HEK293 (cell line): ENCODE data around the gene GAP43.

Experiments used
- CTCF ChIA-PET: fragments of 350-600 bp; formaldehyde crosslinking; extraction: SDS; loops from one replicate; lab custom pipeline; 2021; ENCODE audit warnings: antibody characterized with exemption; lab: Yijun Ruan, JAX
- POLR2A ChIA-PET: fragments of 300-600 bp; formaldehyde crosslinking; extraction: SDS; loops from one replicate; lab custom pipeline; 2020; ENCODE audit warnings: antibody characterized with exemption, inconsistent platforms; lab: Yijun Ruan, JAX
- H3K27ac ChIP-seq: fragments of 200-500 bp; sonication (Bioruptor generic); 2 replicates; pipeline ENCODE4 v1.5.1; 2014; ENCODE audit warnings: low read depth, low read length, control low read depth, inconsistent platforms; ENCODE audit errors: extremely low read depth
- H3K36me3 ChIP-seq, 2 experiments: fragments of 200-500 bp in 1 of 2; sonication (Bioruptor generic) in 1 of 2; 1 replicate in 1 of 2; 2 replicates in 1 of 2; pipeline ENCODE4 v1.5.1; 2014 to 2017; ENCODE audit warnings: inconsistent platforms in 2 of 2, low read length in 2 of 2; ENCODE audit not compliant: control insufficient read depth in 2 of 2, insufficient read depth in 1 of 2
- H3K4me1 ChIP-seq: fragments of 200-500 bp; sonication (Bioruptor generic); 2 replicates; pipeline ENCODE4 v1.5.1; 2014; ENCODE audit warnings: mild to moderate bottlenecking, low read length, inconsistent platforms; ENCODE audit not compliant: control insufficient read depth, insufficient read depth
- H3K4me3 ChIP-seq: 2 replicates; pipeline ENCODE4 v1.5.1; 2011; ENCODE audit warnings: low read depth, mild to moderate bottlenecking, control low read depth, low read length, moderate library complexity
- H3K9me3 ChIP-seq: fragments of 200-500 bp; sonication (Bioruptor generic); 2 replicates; pipeline ENCODE4 v1.5.1; 2014; ENCODE audit warnings: low read depth, low read length, inconsistent platforms; ENCODE audit not compliant: control insufficient read depth, insufficient read depth
- BCL11B ChIP-seq: fragments of 450-650 bp; formaldehyde crosslinking; IDR thresholded peaks from 2 replicates; pipeline ENCODE4 v1.5.1; 2016; ENCODE audit warnings: low read depth, missing biosample characterization, missing genetic modification characterization
- HOXC10 ChIP-seq: sonication (generic); formaldehyde crosslinking; IDR thresholded peaks from 2 replicates; pipeline ENCODE4 v1.8.1; 2023; ENCODE audit warnings: mild to moderate bottlenecking, missing genetic modification reagents
- SCRT1 ChIP-seq: fragments of 450-650 bp; formaldehyde crosslinking; IDR thresholded peaks from 2 replicates; pipeline ENCODE4 v1.5.1; 2016; ENCODE audit warnings: missing biosample characterization, missing genetic modification characterization, borderline replicate concordance
- YY1 ChIP-seq: fragments of 450-650 bp; formaldehyde crosslinking; IDR thresholded peaks from 2 replicates; pipeline ENCODE4 v1.5.1; 2018; ENCODE audit warnings: missing biosample characterization, missing genetic modification characterization
- ZBTB49 ChIP-seq: fragments of 450-650 bp; formaldehyde crosslinking; IDR thresholded peaks from 2 replicates; pipeline ENCODE4 v1.5.1; 2016; ENCODE audit warnings: missing biosample characterization, missing genetic modification characterization, low read depth
- ZBTB7A ChIP-seq: fragments of 450-650 bp; formaldehyde crosslinking; IDR thresholded peaks from 2 replicates; pipeline ENCODE4 v1.5.1; 2016; ENCODE audit warnings: low read depth, missing biosample characterization, missing genetic modification characterization
- ZFP37 ChIP-seq: fragments of 450-650 bp; formaldehyde crosslinking; IDR thresholded peaks from 2 replicates; pipeline ENCODE4 v1.5.1; 2016; ENCODE audit warnings: missing biosample characterization, missing genetic modification characterization
- ZNF121 ChIP-seq: fragments of 450-650 bp; formaldehyde crosslinking; IDR thresholded peaks from 2 replicates; pipeline ENCODE4 v1.5.1; 2016; ENCODE audit warnings: missing biosample characterization, missing genetic modification characterization
- ZNF16 ChIP-seq: fragments of 450-650 bp; formaldehyde crosslinking; IDR thresholded peaks from 2 replicates; pipeline ENCODE4 v1.5.1; 2016; ENCODE audit warnings: low read depth, missing biosample characterization, missing genetic modification characterization
- ZNF2 ChIP-seq: fragments of 450-650 bp; formaldehyde crosslinking; IDR thresholded peaks from 2 replicates; pipeline ENCODE4 v1.5.1; 2016; ENCODE audit warnings: missing biosample characterization, missing genetic modification characterization
- ZNF24 ChIP-seq: fragments of 450-650 bp; formaldehyde crosslinking; IDR thresholded peaks from 2 replicates; pipeline ENCODE4 v1.5.1; 2016; ENCODE audit warnings: missing biosample characterization, missing genetic modification characterization
- ZNF501 ChIP-seq: fragments of 450-650 bp; formaldehyde crosslinking; IDR thresholded peaks from 2 replicates; pipeline ENCODE4 v1.5.1; 2016; ENCODE audit warnings: missing biosample characterization, missing genetic modification characterization
- ZNF660 ChIP-seq: fragments of 450-650 bp; IDR thresholded peaks from 2 replicates; pipeline ENCODE4 v1.5.1; 2018; ENCODE audit warnings: missing biosample characterization, mild to moderate bottlenecking, missing genetic modification characterization
- ZNF768 ChIP-seq: fragments of 450-650 bp; formaldehyde crosslinking; IDR thresholded peaks from 2 replicates; pipeline ENCODE4 v1.5.1; 2018; ENCODE audit warnings: missing biosample characterization, mild to moderate bottlenecking, missing genetic modification characterization
- ZNF785 ChIP-seq: fragments of 450-650 bp; formaldehyde crosslinking; IDR thresholded peaks from 2 replicates; pipeline ENCODE4 v1.5.1; 2016; ENCODE audit warnings: missing biosample characterization, missing genetic modification characterization
- ZNF837 ChIP-seq: fragments of 450-650 bp; formaldehyde crosslinking; IDR thresholded peaks from 2 replicates; pipeline ENCODE4 v1.5.1; 2016; ENCODE audit warnings: missing biosample characterization, missing genetic modification characterization
- TF ChIP-seq, protein P1 (sequence below): fragments of 450-650 bp; formaldehyde crosslinking; IDR thresholded peaks from 2 replicates; pipeline ENCODE4 v1.5.1; 2016; ENCODE audit warnings: missing biosample characterization, missing genetic modification characterization
- TF ChIP-seq, protein P2 (sequence below): fragments of 450-650 bp; formaldehyde crosslinking; IDR thresholded peaks from 2 replicates; pipeline ENCODE4 v1.5.1; 2016; ENCODE audit warnings: missing biosample characterization, missing genetic modification characterization

GAP43 gene

DNA sequence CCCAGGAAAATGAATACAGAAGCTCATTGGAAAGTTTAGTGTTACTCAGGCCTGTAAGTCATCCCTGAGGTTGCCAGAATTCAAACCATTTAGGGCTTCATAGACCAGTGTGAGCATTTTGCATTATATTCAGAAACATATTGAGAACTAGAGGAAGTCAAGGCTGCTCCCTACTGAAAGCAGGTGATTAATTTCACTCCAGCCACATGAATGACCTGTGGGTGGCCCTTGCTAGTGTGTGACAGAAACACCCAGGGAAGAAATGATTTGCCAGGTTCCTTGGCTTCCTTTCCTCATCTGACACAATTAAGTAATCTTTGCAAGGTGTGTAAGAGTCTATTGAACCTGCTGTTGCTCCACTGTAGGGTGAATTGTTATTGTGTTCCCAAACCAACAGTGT lies 61.8 kb downstream of the GAP43 start:
- TF ChIP-seq BCL11B (tag by site-specific recombination) (no peak), ZNF785 (no peak), ZNF2 (tag by site-specific recombination) (no peak), ZNF768 (tag by site-specific recombination) (no peak), ZNF660 (no peak), ZFP37 (tag by site-specific recombination) (no peak)
- TF ChIP-seq, all 188 proteins: peak for 0
- Histone ChIP-seq H3K27ac (no peak overlapping the region), H3K4me3 (no peak overlapping the region), H3K36me3 (no peaks in the 10 kb centered on the region), H3K4me1 (no peaks in the 10 kb centered on the region), H3K9me3 (no peaks in the 10 kb centered on the region)
- ChIA-PET CTCF (interaction anchor here (1.2 kb wide), 1 partner anchor 467 kb away, joined by 3 read pairs; no protein-coding TSS in a partner anchor), POLR2A (no interaction called here)

GRCh38 chr3:115687721-115688120 lies 64.4 kb downstream of the GAP43 start:
- H3K9me3 ChIP-seq = no peaks in the 10 kb centered on the region

More at GRCh38 chr3:115687721-115688120, 64.4 kb downstream of the GAP43 start:
- Histone ChIP-seq H3K27ac (no peak overlapping the region), H3K4me1 (no peaks in the 10 kb centered on the region), H3K36me3 (no peaks in the 10 kb centered on the region), H3K4me3 (no peak overlapping the region)
- ChIA-PET POLR2A (no interaction called here), CTCF (interaction anchor here (0.6 kb wide), 1 partner anchor 563 kb away, joined by 4 read pairs; no protein-coding TSS in a partner anchor)
- TF ChIP-seq YY1 (tag by site-specific recombination) = no peak
- no peak for TF ChIP-seq ZNF837 (tag by site-specific recombination)
- TF ChIP-seq SCRT1 (tag by site-specific recombination) = no peak
- TF ChIP-seq ZBTB49 (tag by site-specific recombination) = no peak
- TF ChIP-seq, protein P1, sequence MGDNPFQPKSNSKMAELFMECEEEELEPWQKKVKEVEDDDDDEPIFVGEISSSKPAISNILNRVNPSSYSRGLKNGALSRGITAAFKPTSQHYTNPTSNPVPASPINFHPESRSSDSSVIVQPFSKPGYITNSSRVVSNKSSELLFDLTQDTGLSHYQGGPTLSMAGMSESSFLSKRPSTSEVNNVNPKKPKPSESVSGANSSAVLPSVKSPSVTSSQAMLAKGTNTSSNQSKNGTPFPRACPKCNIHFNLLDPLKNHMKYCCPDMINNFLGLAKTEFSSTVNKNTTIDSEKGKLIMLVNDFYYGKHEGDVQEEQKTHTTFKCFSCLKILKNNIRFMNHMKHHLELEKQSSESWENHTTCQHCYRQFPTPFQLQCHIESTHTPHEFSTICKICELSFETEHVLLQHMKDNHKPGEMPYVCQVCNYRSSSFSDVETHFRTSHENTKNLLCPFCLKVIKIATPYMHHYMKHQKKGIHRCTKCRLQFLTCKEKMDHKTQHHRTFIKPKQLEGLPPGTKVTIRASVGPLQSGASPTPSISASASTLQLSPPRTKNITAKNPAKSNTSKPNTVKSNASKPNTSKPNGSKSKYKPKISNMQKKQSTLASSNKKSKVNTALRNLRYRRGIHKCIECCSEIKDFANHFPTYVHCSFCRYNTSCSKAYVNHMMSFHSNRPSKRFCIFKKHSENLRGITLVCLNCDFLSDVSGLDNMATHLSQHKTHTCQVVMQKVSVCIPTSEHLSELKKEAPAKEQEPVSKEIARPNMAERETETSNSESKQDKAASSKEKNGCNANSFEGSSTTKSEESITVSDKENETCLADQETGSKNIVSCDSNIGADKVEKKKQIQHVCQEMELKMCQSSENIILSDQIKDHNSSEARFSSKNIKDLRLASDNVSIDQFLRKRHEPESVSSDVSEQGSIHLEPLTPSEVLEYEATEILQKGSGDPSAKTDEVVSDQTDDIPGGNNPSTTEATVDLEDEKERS (tag by site-specific recombination) = no peak
- TF ChIP-seq, protein P2, sequence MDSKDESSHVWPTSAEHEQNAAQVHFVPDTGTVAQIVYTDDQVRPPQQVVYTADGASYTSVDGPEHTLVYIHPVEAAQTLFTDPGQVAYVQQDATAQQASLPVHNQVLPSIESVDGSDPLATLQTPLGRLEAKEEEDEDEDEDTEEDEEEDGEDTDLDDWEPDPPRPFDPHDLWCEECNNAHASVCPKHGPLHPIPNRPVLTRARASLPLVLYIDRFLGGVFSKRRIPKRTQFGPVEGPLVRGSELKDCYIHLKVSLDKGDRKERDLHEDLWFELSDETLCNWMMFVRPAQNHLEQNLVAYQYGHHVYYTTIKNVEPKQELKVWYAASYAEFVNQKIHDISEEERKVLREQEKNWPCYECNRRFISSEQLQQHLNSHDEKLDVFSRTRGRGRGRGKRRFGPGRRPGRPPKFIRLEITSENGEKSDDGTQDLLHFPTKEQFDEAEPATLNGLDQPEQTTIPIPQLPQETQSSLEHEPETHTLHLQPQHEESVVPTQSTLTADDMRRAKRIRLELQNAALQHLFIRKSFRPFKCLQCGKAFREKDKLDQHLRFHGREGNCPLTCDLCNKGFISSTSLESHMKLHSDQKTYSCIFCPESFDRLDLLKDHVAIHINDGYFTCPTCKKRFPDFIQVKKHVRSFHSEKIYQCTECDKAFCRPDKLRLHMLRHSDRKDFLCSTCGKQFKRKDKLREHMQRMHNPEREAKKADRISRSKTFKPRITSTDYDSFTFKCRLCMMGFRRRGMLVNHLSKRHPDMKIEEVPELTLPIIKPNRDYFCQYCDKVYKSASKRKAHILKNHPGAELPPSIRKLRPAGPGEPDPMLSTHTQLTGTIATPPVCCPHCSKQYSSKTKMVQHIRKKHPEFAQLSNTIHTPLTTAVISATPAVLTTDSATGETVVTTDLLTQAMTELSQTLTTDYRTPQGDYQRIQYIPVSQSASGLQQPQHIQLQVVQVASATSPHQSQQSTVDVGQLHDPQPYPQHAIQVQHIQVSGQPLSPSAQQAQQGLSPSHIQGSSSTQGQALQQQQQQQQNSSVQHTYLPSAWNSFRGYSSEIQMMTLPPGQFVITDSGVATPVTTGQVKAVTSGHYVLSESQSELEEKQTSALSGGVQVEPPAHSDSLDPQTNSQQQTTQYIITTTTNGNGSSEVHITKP (tag by site-specific recombination) = no peak
- no peak for TF ChIP-seq ZNF16 (tag by site-specific recombination)
- TF ChIP-seq ZNF501 (tag by site-specific recombination) = no peak
- no peak for TF ChIP-seq HOXC10 (CRISPR knock-in tag)
- no peak for TF ChIP-seq ZNF121 (tag by site-specific recombination)
- no peak for TF ChIP-seq ZBTB7A (tag by site-specific recombination)
- TF ChIP-seq ZNF24 (tag by site-specific recombination) = no peak
